Hematopoietic multipotent progenitor cell treated with erythropoietin and hydrocortisone succinate and interleukin-3 and kit ligand, for 4 days (in vitro differentiated cells): ENCODE data around the gene TEKT2.

ENCODE experiments used
- DNase-seq: peaks from one replicate; pipeline ENCODE4 v3.0.0-alpha.2; 2015

TEKT2 gene

GRCh38 chr1:36109041-36109679 lies 25.3 kb downstream of the TEKT2 start:
- DNase-seq = peak; percentile 35

DNA sequence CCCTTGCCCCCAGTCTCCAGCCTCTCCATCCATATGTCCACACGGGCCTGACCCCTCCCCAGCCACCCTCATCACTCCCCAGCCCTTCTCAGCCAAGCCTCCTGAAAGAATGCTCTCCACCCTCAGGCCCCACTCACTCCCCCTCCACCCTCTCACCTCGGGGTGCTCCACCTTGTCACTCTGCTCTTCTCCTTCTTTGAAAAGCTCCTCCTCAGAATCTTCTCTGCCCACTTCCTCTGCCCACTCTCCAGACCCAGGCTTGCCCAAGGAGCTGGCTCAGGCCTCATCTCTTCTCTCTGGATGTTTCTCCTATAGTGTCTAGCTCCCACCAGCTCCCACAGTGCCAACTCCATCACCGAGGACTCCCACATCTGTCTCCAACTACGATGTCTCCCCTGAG lies 27.3 kb downstream of the TEKT2 start:
- no peak for DNase-seq

GRCh38 chr1:36112823-36113222 lies 28.9 kb downstream of the TEKT2 start:
- DNase-seq = no peak

DNA sequence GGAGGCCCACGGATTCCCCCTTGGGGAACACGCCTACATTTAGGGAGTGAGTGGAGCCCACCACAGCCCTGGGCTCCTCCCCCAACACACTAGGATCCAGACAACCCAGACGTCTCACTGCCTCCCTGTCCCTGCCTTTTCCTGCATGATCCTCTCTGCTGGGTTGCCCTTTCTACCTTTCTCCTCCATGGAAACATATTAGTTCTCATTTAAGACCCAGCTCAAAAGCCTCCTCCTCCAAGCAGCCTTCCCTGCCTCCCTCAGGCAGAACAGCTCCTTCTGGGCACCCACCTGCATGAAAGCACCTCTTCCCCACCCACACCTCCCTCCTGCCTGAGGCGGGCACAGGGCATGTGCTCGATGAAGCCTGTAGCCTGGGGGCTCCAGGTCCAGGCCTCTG lies 30.5 kb downstream of the TEKT2 start:
- no peak for DNase-seq

- DNase-seq = no peak
Measured at GRCh38 chr1:36115200-36115669, 31.3 kb downstream of the TEKT2 start.

DNA sequence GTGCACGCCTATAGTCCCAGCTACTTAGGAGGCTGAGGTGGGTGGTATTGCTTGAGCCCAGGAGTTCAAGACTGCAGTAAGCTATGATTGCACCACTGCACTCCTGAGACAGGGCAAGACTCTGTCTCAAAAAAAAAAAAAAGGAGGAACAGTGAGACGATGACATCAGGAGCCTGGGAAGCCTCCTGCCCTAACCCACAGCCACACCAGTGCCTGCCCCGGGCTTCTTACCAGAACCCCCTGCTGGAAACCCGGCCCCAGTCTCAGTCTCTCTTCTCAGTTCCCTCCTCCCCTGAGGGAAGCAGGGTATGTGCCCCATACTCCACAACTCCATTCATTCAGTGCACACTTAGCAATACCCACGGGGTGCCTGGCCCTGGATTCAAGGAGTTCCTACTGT lies 32.0 kb downstream of the TEKT2 start:
- DNase-seq = no peak

DNA sequence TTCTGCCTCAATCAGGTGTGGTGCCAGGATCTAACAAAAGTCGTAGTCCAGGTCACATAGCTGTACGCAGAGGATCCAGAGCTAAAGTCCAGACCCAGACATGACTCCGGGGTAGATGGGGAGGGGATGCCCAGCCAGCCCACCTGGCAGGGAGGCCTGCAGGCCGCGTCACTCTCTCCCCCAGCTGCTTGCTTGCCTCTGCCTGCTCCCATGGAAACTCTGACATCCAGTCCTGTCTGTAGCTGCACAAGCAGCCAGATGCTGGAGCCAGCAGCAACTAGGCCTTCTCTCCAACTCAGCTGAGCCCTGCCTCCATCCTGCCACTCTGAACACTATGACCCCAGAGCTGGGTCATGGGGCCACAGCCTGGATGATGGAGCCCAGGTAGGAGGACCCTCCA lies 33.0 kb downstream of the TEKT2 start:
- DNase-seq = no peak

DNA sequence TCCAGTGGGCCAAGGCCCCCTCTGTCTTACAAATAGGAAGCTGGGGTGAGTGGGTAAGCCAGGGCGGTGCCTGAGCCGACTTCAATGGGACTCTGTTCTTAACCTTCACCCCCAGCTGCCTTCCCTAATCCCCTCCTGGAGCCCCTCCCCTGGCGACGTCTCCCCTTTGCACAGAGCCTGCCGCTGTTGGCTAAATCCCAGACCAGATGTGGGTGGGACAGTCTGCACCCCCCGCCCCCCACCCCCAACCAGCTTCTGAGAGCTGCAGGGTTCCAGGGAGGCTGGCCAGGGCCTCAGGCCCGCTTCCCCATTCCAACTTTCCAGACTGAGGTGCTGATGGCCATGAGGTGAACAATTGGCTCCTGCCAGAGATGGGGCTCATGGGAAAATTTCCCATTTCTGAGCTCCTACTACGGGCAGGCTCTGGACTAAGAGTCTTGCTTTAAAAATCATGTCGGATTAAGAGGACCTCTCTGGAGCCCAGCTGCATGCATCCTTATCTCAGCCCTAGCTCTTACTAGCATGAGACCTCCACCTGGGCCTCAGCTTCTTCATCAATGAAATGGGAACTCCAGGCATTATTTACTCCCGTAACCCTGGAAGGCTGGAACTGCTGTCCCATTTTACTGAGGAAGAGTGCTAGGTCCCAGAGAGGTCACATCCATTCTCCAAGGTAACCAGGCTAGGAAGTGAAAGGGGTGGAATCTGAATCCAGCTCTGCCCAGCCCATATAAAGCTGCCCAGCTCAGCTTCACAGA lies 34.7 kb downstream of the TEKT2 start:
- DNase-seq = no peak

DNA sequence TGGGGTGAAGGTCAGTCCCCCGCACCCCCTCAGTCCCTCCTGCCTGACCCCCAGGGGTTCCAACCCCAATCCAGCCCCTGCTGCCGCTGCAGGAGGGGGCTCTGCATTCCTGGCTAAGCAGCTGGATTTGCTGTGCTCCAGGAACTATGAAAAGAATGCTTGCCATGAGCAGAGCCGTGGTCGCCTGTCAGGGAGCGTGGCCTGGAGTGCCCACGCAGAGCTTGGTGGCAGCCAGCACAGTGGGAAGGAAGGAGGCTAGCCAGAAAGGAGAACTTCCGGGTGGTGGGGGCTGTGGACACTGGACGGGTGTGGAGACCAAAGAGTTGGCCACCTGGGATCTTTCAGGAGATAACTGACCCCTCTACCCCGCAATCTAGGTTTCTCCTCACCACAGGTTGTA lies 35.6 kb downstream of the TEKT2 start:
- no peak for DNase-seq

DNA sequence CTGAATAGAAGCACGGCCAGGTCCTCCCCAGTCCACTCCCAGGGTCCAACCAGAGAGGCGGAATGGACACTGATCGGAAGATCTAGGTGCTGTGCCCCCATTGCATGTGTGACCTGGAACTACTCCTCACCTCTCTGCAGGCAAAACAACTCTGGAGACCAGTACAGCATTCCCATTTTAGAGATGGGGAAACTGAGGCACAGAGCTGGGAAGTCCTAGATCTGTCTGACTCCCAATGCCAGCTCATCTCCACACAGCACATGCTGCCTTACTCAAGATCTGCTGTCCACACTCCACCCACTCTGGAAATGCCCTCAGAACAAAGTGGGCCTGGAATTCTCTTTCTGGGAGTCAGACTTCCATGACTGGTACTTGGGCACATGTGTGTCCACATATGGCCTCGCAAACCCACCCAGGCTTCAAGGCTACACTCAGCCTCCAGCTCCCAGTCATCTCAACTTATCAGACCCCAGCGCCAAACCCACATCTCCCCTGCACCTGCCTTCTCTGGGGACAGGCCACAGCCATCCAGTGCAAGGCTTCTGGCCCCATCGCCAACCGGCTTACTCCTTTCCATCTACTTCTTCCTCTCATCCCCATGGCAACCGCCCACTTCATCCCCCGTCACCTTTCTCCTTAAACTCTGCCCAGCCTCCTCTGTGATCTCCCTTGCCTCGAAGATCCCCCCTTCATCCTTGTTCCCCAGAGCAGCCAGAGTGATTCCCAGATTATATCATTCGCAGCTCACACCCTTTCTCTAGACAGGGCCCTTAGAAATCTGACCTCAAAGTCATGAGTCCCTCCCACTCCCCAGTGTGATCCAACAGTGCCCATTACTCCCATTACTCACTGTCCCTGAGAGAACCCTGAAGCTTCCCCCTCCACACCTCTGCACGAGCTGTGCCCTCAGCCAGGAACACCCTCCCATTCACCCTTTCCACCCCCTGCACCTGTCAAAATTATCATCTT lies 38.5 kb downstream of the TEKT2 start:
- no peak for DNase-seq

GRCh38 chr1:36123356-36123755 lies 39.5 kb downstream of the TEKT2 start:
- peak; percentile 44 for DNase-seq

- DNase-seq = no peak
Measured at GRCh38 chr1:36124404-36125128, 40.7 kb downstream of the TEKT2 start.

DNA sequence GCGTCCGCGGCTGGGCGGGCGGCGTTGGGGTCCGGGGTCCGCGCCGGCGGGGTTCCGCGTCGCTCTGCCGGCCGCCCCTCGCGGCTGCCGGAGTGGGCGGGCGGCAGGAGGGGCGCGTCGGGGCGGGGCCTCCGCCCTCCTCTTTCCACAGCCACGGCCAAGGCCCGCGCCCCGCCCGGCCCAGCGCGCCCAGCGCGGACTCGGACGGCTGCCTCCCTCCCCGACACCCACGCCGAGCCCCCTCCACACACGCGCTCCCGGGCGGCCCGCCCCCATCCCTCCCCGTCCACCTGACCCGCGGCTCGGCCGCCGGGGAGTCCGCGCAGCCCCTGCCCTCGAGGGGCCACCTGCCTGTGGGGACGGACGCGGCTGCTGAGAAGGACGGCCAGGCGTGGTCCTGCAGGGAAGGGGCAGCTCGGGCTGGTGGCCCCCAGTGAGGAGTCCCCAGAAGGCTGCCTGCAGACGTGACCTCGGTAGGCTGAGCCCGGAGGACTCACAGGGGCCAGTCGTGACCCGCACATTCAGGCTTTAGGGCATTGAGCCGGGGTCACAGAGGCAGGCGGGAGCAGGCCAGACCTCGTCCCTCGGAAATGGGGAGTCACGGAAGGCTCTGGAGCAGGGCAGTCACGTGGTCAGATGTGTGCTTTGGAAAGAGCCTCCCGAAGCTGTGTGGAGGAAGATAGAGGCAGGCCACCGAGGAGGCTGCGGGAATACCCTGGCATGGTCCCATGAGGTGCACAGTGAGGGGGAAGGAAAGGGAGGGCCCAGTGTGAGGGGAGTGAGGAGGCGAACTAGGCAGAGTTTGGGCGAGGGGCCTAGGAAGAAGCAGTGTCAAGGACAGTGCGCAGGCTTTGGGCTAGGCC lies 41.5 kb downstream of the TEKT2 start, which contains the start of gene COL8A2:
TSS of gene COL8A2 (minus strand) at position 94 of the 863 bp plus-strand sequence. CDS start 24,980 bp downstream, outside the sequence.
- no peak for DNase-seq

DNA sequence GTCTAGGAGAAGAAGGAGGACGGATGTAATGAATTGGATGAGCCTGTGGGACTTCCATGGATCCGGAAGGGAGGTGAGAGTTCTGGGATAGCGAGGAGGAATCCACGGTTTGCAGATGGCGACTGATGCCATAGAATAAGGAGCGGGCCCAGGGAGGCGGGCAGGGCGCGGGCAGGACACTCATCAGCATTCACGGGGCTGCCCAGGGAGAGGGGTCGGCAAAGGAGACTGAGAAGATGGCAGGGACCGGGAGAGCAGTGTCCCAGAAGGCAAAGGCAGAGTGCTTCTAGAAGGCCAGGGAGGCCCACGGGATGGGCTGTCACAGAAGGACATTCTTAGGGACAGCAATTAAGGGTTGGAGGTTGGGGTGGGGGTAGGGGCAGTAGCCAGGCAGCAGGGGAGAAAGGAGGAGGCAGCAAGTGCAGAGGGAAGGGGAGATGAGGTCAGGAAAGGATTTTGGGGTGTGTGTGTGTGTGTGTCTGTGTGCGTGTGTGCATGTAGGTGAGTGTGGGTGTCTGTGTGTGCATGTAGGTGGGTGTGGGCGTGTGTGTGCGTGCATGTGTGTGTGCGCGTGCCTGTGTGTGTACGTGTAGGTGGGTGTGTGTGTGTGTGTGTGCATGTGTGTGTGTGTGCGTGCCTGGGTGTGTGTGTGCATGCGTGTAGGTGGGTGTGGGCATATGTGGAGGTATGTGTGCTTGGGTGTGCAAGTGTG lies 42.3 kb downstream of the TEKT2 start:
- DNase-seq = no peak

DNA sequence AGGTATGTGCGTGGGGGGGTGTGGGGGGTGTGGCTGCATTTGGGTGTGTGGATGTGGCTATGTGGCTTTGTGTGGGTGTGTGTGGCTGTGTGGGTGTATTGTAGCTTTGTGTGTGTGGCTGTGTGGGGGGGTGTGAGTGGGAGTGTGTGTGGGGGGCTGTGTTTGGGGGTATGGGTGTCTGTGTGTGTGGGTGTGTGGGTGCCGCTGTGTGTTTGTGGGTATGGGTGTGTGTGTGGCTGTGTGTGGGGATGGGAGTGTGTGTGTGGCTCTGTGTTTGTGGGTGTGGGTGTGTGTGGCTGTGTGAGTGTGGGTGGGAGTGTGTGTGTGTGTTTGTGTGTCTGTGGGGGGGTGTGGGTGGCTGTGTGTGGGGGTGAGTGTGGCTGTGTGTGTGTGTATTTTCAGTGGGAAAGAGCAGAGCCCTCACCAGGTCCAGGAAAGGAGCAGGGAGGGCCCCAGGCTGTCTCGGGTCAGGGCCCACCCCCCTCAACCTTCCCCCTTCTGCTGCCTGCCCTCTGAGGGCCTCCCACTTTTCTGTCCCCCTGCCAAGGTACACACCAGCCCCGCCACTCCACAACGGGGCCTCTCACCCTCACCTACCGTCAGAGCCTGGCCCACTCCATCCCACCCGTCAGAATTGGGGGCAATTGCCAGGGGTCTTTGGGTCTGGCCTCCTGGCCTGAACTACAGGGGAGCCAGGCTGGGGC lies 43.1 kb downstream of the TEKT2 start:
- DNase-seq = no peak

- DNase-seq = peak; percentile 54
Measured at GRCh38 chr1:36128126-36128904, 44.4 kb downstream of the TEKT2 start.

GRCh38 chr1:36128905-36129206 lies 45.0 kb downstream of the TEKT2 start:
- no peak for DNase-seq

- DNase-seq = no peak
Measured at GRCh38 chr1:36132029-36132428, 48.1 kb downstream of the TEKT2 start.

- peak; percentile 70 for DNase-seq
Measured at GRCh38 chr1:36133484-36133883, 49.6 kb downstream of the TEKT2 start.

GRCh38 chr1:36134031-36134430 lies 50.1 kb downstream of the TEKT2 start:
- no peak for DNase-seq
